Rectal smooth muscle tissue (tissue), 1 donor: ENCODE results near the gene CLCA1.

Experiments
- H3K27ac ChIP-seq: one replicate; pipeline ENCODE4 v1.7.0; 2013; ENCODE audit warnings: low read depth, low read length, inconsistent platforms
- H3K27me3 ChIP-seq: one replicate; pipeline ENCODE4 v1.7.0; 2013; ENCODE audit warnings: low read length; ENCODE audit not compliant: control insufficient read depth, insufficient read depth
- H3K36me3 ChIP-seq: one replicate; pipeline ENCODE4 v1.7.0; 2013; ENCODE audit warnings: low read length; ENCODE audit not compliant: control insufficient read depth, insufficient read depth
- H3K4me1 ChIP-seq: one replicate; pipeline ENCODE4 v1.7.0; 2013; ENCODE audit warnings: low read length; ENCODE audit not compliant: control insufficient read depth, insufficient read depth
- H3K4me3 ChIP-seq: one replicate; pipeline ENCODE4 v1.7.0; 2013; ENCODE audit warnings: low read length
- H3K9ac ChIP-seq: one replicate; pipeline ENCODE4 v1.7.0; 2013; ENCODE audit warnings: low read length

Gene CLCA1

DNA sequence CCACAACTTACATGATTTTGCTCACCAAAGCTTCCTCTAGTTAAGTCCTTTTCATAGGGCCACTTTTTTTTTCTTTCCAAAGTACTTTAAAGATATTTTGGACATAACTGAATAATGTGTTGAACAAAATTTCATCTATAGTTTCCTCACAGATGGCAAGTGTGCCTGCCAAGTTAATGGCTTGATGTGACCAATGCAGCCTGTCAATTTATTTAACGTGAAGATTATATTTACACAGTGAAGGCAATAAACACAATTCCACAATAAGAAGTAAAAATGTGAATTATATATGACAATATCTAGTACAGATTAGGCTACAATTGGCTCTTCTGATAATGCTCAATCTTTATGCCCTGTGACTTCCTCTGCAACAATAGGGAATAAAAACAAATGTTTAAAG, 26.7 kb upstream of the CLCA1 start:
- Histone ChIP-seq H3K27ac (no peak overlapping the region), H3K27me3 (no peaks in the 10 kb centered on the region), H3K4me3 (no peak overlapping the region), H3K36me3 (no peaks in the 10 kb centered on the region), H3K4me1 (no peaks in the 10 kb centered on the region), H3K9ac (no peak overlapping the region)

DNA sequence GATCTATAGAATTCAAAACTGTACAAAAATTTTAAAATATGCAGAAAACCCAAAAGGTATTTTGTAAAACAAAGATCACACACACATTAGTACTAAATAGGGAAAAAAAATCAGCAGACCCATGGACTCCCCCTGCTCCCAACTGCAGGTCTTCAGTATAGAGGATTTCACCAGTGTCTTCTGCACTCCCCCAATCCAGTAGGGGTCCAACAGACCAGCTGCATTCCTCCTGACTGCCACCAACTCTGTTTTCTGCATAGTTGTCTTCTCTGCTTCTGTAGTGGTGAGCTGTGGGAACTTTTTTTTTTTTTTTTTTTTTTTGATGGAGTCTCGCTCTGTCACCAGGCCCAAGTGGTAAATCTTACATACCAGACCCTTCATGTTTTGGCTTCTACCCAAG, 22.8 kb upstream of the CLCA1 start:
- no peaks in the 10 kb centered on the region for H3K27me3 ChIP-seq
- no peak overlapping the region for H3K27ac ChIP-seq
- H3K9ac ChIP-seq: no peak overlapping the region
- H3K36me3 ChIP-seq: no peaks in the 10 kb centered on the region
- H3K4me3 ChIP-seq: no peak overlapping the region
- no peaks in the 10 kb centered on the region for H3K4me1 ChIP-seq

DNA sequence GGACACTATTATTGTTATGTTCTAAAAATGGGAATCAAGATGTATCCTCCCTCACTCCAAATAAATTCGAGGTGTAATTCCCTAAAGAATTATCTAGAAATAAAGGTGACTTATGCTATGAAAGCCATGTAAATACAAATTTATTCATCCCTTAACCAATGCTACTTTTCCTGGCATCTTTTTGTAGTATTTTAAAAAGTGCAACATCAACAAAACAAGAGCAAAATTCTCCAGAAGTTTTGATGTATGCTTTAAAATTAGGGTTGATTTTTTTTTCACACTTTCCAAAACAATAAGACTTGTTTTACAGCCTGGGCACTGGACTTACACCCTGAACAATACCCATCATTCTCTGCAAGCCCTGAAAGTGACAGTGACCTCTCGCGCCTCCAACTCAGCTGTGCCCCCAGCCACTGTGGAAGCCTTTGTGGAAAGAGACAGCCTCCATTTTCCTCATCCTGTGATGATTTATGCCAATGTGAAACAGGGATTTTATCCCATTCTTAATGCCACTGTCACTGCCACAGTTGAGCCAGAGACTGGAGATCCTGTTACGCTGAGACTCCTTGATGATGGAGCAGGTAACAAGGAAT, 21.4 kb upstream of the CLCA1 start:
- H3K27ac ChIP-seq: no peak overlapping the region

DNA sequence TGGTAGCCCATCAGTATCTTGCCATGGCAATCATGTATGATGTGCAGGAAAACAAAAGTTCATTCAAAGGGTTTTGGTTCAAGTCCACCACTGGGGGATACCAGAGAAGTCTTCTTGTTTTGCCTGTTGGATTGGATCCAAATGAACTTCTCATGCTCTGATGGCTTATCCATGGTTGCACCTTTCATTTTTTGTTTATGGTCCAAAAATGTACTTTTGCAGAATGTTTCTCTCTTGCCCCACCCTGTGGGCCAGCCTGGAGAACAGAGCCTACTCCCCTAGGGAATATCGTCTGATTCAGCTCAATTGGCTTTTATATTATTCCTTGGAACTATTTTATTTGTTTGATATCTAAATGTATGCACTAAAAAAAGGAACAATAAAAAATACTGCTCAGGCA, 20.1 kb upstream of the CLCA1 start:
- Histone ChIP-seq H3K4me3 (no peak overlapping the region), H3K4me1 (no peaks in the 10 kb centered on the region), H3K27ac (no peak overlapping the region), H3K9ac (no peak overlapping the region), H3K36me3 (no peaks in the 10 kb centered on the region), H3K27me3 (no peaks in the 10 kb centered on the region)

More for the DNA sequence above, 21.4 kb upstream of the CLCA1 start:
- Histone ChIP-seq H3K36me3 (no peaks in the 10 kb centered on the region), H3K4me1 (no peaks in the 10 kb centered on the region), H3K9ac (no peak overlapping the region), H3K4me3 (no peak overlapping the region), H3K27me3 (no peaks in the 10 kb centered on the region)

DNA sequence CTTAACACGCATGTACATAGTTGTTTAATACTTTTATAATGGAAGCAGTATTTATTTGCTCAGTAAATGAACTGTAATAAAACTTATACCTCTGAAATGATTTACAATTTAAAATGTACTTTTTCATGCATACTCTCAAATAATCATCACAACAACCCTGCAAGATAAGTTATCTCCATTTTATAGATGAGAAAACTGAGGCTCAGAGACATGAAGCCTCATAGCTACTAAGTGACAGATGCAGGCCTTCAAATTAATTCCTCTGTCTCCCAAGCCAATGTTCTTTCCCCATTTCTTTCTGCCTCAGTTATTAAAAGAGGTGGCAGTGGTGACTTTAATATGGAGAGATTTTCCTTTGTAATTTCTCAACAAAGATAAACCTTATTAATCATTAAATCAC, 19.6 kb upstream of the CLCA1 start:
- H3K27me3 ChIP-seq: no peaks in the 10 kb centered on the region
- no peaks in the 10 kb centered on the region for H3K36me3 ChIP-seq

DNA sequence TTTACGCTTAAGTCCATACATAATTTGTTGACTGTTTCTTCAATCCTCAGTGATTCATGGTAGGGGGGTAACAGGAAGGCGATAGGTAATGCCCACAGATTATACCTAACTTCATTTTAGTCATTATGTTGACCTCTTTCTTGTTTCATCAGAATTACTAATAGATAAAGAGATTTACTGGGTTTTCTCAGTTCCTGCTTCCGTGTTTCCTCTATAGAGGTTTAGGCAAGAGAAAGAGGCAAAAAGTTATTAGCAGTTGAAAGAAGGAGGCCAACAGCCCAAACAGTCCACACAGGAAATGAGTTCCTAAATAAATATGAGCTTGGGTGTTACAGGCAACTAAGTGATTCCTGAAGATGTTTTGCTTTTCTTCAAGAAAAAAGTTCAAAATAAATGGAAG, 17.9 kb upstream of the CLCA1 start:
- H3K27me3 ChIP-seq: no peaks in the 10 kb centered on the region
- H3K9ac ChIP-seq: no peak overlapping the region
- H3K4me1 ChIP-seq: no peaks in the 10 kb centered on the region
- H3K27ac ChIP-seq: no peak overlapping the region
- no peaks in the 10 kb centered on the region for H3K36me3 ChIP-seq
- H3K4me3 ChIP-seq: no peak overlapping the region

More for the DNA sequence above, 19.6 kb upstream of the CLCA1 start:
- Histone ChIP-seq H3K9ac (no peak overlapping the region), H3K27ac (no peak overlapping the region), H3K4me3 (no peak overlapping the region), H3K4me1 (no peaks in the 10 kb centered on the region)

DNA sequence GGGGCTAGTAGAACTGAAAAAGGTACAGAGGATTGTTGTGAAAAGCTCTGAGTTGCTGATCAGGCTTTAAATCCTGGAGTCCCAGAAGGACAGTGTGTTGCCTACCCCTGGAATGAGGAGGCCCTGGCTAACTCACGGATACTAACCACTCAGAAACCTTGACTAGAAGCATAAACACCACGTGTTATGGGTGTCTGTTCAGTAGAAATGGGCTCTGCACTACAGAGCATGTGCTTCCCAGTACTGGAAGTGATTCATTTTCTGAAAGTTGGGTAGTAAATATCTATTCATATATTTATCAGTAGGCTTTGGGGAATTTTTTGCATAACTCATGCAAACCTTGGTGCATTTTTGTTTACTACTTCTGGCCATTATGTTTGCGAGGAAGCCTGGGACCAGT, 15.1 kb upstream of the CLCA1 start:
- no peak overlapping the region for H3K27ac ChIP-seq
- H3K9ac ChIP-seq: no peak overlapping the region
- H3K4me1 ChIP-seq: no peaks in the 10 kb centered on the region
- H3K36me3 ChIP-seq: no peaks in the 10 kb centered on the region
- no peaks in the 10 kb centered on the region for H3K27me3 ChIP-seq
- H3K4me3 ChIP-seq: no peak overlapping the region

DNA sequence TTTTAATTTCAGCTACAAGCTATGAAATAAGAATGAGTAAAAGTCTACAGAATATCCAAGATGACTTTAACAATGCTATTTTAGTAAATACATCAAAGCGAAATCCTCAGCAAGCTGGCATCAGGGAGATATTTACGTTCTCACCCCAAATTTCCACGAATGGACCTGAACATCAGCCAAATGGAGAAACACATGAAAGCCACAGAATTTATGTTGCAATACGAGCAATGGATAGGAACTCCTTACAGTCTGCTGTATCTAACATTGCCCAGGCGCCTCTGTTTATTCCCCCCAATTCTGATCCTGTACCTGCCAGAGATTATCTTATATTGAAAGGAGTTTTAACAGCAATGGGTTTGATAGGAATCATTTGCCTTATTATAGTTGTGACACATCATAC, 13.7 kb upstream of the CLCA1 start:
- no peaks in the 10 kb centered on the region for H3K36me3 ChIP-seq
- H3K27me3 ChIP-seq: no peaks in the 10 kb centered on the region
- H3K4me3 ChIP-seq: no peak overlapping the region
- no peaks in the 10 kb centered on the region for H3K4me1 ChIP-seq
- no peak overlapping the region for H3K9ac ChIP-seq
- H3K27ac ChIP-seq: no peak overlapping the region

DNA sequence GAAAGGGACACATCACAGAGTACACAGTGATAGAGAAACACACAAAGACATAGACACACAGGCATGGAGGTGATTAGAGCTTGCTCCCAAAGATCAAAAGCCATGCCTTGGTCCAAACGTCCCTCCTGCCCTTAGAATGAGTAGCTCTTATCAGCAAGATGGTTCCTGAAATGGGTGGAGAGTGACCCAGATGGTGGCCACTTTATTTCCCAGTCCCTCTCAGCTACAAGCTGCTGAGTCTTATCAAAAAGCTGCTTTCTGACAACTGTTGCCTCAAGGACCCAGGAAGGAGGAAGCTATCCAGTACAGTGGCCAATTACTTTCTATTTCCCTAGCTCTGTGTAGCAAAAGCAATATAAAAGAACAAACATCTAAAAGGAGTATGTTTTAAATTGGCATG, 7.7 kb upstream of the CLCA1 start:
- no peak overlapping the region for H3K27ac ChIP-seq
- H3K9ac ChIP-seq: no peak overlapping the region
- H3K36me3 ChIP-seq: no peaks in the 10 kb centered on the region
- H3K27me3 ChIP-seq: no peaks in the 10 kb centered on the region
- no peaks in the 10 kb centered on the region for H3K4me1 ChIP-seq
- H3K4me3 ChIP-seq: no peak overlapping the region

DNA sequence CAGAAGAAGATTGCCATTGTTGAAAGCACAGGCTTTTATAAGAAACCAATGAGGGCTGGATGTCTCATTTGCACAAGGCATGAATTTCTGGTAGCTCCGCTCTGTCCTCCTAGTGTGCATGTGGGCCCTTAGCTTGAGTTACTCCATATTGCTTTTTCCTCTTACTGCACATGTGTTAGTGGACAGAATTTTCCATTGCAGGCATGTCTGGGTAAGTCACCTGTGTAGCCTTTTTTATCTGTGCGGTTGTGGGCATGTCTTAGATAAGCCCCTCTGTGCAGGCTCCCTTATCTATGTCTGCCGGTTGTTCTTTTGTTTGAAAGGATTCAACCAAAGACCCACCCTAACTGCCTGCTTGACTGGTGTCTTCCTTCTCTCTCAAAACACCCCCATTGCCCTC, 7.2 kb upstream of the CLCA1 start:
- no peak overlapping the region for H3K9ac ChIP-seq
- no peak overlapping the region for H3K27ac ChIP-seq
- no peaks in the 10 kb centered on the region for H3K36me3 ChIP-seq
- no peaks in the 10 kb centered on the region for H3K27me3 ChIP-seq
- H3K4me1 ChIP-seq: no peaks in the 10 kb centered on the region
- H3K4me3 ChIP-seq: no peak overlapping the region

DNA sequence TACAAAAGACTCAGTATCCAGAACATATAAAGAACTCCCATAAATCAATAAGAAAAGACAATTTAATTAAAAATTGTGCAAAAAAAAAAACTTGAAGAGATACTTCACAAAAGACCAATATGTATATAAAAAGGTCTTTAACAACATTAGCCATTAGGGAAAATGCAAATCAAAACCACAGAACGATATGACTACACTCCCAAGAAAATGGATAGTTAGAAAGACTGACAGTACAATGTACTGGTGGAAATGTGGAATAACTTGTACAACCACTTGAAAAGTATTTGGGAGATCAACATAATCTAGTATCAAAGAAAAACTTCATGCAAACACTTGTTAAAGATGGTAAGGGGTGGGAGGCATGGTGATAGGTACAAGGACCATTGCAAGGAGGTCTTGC, 3.9 kb upstream of the CLCA1 start:
- H3K36me3 ChIP-seq: no peaks in the 10 kb centered on the region
- H3K27me3 ChIP-seq: no peaks in the 10 kb centered on the region
- no peak overlapping the region for H3K9ac ChIP-seq
- H3K27ac ChIP-seq: no peak overlapping the region
- no peak overlapping the region for H3K4me3 ChIP-seq
- H3K4me1 ChIP-seq: no peaks in the 10 kb centered on the region

DNA sequence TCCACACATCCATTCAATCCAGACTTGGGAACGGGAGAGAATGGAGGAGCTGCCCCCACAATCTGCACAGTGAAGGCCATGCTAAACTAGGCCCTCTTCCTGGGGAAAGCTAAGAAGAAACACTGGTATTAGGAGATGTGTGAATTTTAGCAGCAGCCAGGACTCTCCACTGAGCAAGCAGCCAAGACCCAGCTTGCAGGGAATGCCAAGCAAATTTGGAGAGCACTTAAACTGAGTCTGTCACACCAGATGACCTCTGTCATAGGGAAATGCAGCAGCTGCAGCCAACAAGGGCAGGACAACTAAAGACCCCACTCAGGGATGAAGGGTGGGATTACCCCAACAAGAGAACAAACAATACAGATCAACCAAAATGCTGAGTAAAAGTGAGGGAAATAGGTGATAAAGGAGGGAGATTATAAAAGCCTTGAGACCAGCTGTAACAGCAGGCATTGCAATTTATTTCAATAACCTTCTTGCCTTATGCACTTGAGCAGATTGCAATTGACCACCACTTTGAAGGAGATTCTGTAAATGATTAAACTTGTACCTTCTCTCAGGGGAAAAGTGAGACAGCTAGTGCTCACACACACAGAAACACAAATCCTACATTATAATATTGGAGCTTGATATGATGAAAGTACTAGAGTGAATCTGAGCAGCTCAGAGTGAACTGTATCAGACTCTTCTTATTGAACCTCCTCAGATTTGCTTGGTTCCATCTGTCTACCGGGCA, 2.5 kb upstream of the CLCA1 start:
- Histone ChIP-seq H3K27ac (no peak overlapping the region), H3K4me1 (no peaks in the 10 kb centered on the region), H3K9ac (no peak overlapping the region), H3K27me3 (no peaks in the 10 kb centered on the region), H3K4me3 (no peak overlapping the region), H3K36me3 (no peaks in the 10 kb centered on the region)

DNA sequence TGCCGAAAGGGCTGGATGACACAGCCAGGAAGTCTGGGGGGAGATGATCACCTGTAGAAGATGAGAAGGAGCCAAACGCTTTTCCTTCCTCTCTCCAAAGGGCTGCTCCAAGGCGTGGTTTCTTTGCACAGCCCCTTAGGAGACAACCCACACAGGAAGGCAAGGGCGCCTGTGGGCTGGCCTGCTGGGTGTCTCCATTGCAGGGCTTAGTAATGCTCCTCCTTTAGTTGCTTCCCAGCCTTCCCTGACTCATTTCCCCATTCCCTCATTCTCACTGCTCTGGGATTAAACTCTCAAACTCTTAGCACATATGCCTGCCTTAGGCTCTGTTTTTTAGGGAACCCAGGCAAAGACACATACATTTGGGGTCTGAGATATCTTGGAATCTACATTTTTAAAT, 1.7 kb upstream of the CLCA1 start:
- Histone ChIP-seq H3K27ac (no peak overlapping the region), H3K27me3 (no peaks in the 10 kb centered on the region), H3K4me3 (no peak overlapping the region), H3K9ac (no peak overlapping the region), H3K36me3 (no peaks in the 10 kb centered on the region), H3K4me1 (no peaks in the 10 kb centered on the region)
